ENCODE data around the gene BICC1.

DNA sequence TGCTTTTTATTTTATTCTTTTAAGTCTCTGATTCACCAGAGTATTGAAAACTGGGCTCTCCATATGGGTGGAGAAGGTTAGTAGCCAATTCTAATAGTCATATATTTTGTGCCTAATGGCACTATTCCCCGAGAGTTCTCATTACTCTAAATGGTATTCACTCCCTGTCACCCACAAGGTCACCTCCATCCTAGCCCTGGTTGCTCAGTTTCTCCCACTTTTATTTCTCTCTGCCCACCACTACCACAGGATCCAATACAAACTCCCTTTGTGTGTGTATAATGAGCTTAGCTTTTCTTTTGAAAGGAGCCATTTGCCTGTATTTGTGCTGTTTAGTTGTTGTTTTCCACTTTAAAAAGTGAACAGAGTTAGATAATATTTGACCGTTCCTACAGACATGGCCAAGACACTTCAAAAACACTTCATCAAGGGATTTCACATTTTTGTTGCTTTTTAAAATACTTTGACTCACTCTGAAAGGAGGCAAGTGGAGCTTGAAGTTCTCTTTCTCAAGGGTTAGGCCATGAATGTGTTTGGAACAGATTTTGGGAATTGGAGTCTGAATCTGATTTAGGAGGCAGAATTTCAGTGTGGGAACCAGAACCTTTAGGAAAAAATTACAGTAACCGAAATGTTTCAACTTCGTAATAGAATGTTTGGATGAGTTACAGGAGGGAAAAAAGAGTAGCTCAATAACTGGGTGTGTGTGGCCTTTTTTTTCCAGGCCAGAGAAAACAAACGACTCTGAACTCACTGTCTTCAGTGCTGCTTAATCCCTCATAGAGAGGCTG lies 321.3 kb downstream of the BICC1 start:
- TF ChIP-seq CTCF (IDR thresholded peaks at IDR 0.05) (no peak), POLR2A (IDR thresholded peaks at IDR 0.05) (no peak)
